Measurements from ENCODE around the gene CTDP1.

DNA sequence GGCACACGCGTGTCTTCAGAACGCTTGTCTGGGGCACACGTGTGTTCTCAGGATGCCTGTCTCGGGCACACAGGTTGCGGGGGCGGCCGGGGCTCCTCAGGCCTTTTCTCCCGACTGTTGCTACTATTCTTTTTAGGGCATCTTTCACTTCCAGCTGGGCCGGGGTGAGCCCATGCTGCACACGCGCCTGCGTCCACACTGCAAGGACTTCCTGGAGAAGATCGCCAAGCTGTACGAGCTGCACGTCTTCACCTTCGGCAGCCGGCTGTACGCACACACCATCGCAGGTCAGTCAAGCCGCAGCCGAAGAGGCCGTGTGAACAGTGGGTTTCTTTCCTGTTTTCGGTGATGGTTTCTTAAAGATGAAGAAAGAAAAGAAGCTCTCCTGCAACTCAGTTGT is 25.0 kb downstream of the CTDP1 start:
- TF ChIP-seq, protein P1, sequence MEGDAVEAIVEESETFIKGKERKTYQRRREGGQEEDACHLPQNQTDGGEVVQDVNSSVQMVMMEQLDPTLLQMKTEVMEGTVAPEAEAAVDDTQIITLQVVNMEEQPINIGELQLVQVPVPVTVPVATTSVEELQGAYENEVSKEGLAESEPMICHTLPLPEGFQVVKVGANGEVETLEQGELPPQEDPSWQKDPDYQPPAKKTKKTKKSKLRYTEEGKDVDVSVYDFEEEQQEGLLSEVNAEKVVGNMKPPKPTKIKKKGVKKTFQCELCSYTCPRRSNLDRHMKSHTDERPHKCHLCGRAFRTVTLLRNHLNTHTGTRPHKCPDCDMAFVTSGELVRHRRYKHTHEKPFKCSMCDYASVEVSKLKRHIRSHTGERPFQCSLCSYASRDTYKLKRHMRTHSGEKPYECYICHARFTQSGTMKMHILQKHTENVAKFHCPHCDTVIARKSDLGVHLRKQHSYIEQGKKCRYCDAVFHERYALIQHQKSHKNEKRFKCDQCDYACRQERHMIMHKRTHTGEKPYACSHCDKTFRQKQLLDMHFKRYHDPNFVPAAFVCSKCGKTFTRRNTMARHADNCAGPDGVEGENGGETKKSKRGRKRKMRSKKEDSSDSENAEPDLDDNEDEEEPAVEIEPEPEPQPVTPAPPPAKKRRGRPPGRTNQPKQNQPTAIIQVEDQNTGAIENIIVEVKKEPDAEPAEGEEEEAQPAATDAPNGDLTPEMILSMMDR (IDR thresholded peaks at IDR 0.05; ENCODE audit: low read length): no peak
- TF ChIP-seq EZH2 (IDR thresholded peaks at IDR 0.05; ENCODE audit: borderline replicate concordance, low read length): no peak

Measured in OCI-LY1 (cell line).